ENCODE results near the gene OR1M1.

GRCh38 chr19:9128171-9128570, 41.3 kb downstream of the OR1M1 start:
- TF ChIP-seq CTCF (IDR thresholded peaks at IDR 0.05), result no peak
- TF ChIP-seq POLR2A (IDR thresholded peaks at IDR 0.05), result no peak
